GM12878 (cell line): ENCODE data around the gene DHCR7. TPM values are rescaled to one million over a fixed set of nuclear protein-coding genes. Genes with fewer than 3 reads are reported as not detected.

Experiments used
- ATAC-seq: fragments of 200-7000 bp; cut with Tn5 transposase; 3 replicates; pipeline ENCODE4 v1.9.1; 2020; ENCODE audit warnings: mild to moderate bottlenecking, moderate library complexity
- BruUV-seq: library from RNA; stranded (reverse); fragments of 400-500 nt; replicated peaks from 2 replicates; lab custom pipeline; 2021; lab: Mats Ljungman, UMichigan
- CTCF ChIA-PET: fragments of 300-600 bp; sonication (Branson Sonifier 250); formaldehyde crosslinking; extraction: SDS; loops from one replicate; lab custom pipeline; 2021; ENCODE audit warnings: inconsistent platforms; lab: Yijun Ruan, JAX
- POLR2A ChIA-PET: fragments of 350-600 bp; formaldehyde crosslinking; extraction: SDS; loops from one replicate; lab custom pipeline; 2021; ENCODE audit warnings: inconsistent platforms; lab: Charles Lee
- RAD21 ChIA-PET: fragments of 300-600 bp; sonication (Branson Sonifier 250); formaldehyde crosslinking; loops from one replicate; lab custom pipeline; 2023; ENCODE audit warnings: antibody characterized with exemption; ENCODE audit not compliant: unreplicated experiment; lab: Charles Lee
- SMC1A ChIA-PET: fragments of 300-600 bp; sonication (Branson Sonifier 250); formaldehyde crosslinking; loops from one replicate; lab custom pipeline; 2023; ENCODE audit not compliant: unreplicated experiment, uncharacterized antibody; lab: Charles Lee
- DNase-seq: peaks from one replicate; pipeline ENCODE4 v3.0.0-alpha.2; 2011; ENCODE audit warnings: low read depth, low spot score
- FAIRE-seq: peaks from 3 replicates; lab custom pipeline; 2011; peaks lifted over from hg19 to GRCh38; lab: Jason Lieb, UNC
- H2AFZ ChIP-seq: 2 replicates; pipeline ENCODE4 v1.6.0; 2011; ENCODE audit warnings: low read depth, low read length, control low read depth; ENCODE audit not compliant: control insufficient read depth
- H3K27ac ChIP-seq: 2 replicates; pipeline ENCODE4 v1.5.1; 2011; ENCODE audit warnings: control low read depth; ENCODE audit not compliant: control insufficient read depth, insufficient read depth
- H3K27me3 ChIP-seq, 2 experiments: replicated peaks in 1 of 2; 2 replicates each; pipeline versions ENCODE4 v1.6.0 to v1.6.1; 2011; ENCODE audit warnings: low read length in 1 of 2; ENCODE audit not compliant: control insufficient read depth in 2 of 2, insufficient read depth in 2 of 2
- H3K36me3 ChIP-seq, 2 experiments: 2 replicates each; pipeline ENCODE4 v1.5.1; 2011; ENCODE audit warnings: low read length in 1 of 2; ENCODE audit not compliant: control insufficient read depth in 2 of 2, insufficient read depth in 2 of 2
- H3K4me1 ChIP-seq: 2 replicates; pipeline ENCODE4 v1.6.1; 2011; ENCODE audit warnings: mild to moderate bottlenecking, low read length, moderate library complexity, mixed read lengths; ENCODE audit not compliant: control insufficient read depth, insufficient read depth
- H3K4me2 ChIP-seq: 2 replicates; pipeline ENCODE4 v1.6.0; 2011; ENCODE audit warnings: control low read depth; ENCODE audit not compliant: control insufficient read depth, insufficient read depth
- H3K4me3 ChIP-seq: fragments of 200-600 bp; sonication (generic); 2 replicates; pipeline ENCODE4 v1.5.1; 2016
- H3K79me2 ChIP-seq: 2 replicates; pipeline ENCODE4 v1.6.0; 2011; ENCODE audit warnings: low read length; ENCODE audit not compliant: control insufficient read depth, insufficient read depth
- H3K9ac ChIP-seq: 2 replicates; pipeline ENCODE4 v1.8.0; 2011; ENCODE audit warnings: low read length, control low read depth, mixed read lengths; ENCODE audit not compliant: control insufficient read depth, insufficient read depth
- H3K9me3 ChIP-seq: replicated peaks from 3 replicates; pipeline ENCODE4 v1.5.1; 2011; ENCODE audit warnings: mild to moderate bottlenecking, low read length; ENCODE audit not compliant: control insufficient read depth, insufficient read depth
- H4K20me1 ChIP-seq: 2 replicates; pipeline ENCODE4 v1.6.0; 2011; ENCODE audit not compliant: control insufficient read depth, insufficient read depth
- ASH2L ChIP-seq: fragments of 300-600, 200-600 bp; sonication (generic); IDR thresholded peaks from 2 replicates; pipeline ENCODE4 v1.6.1; 2017; ENCODE audit warnings: low read depth, mild to moderate bottlenecking, borderline replicate concordance
- BCL11A ChIP-seq: IDR thresholded peaks from 2 replicates; pipeline ENCODE4 v1.6.1; 2011; ENCODE audit warnings: low read depth, low read length
- EED ChIP-seq: sonication (generic); IDR thresholded peaks from 2 replicates; pipeline ENCODE4 v1.6.1; 2016; ENCODE audit warnings: antibody characterized with exemption, low read depth
- ETV6 ChIP-seq, 2 experiments: fragments of 450-650 bp in 1 of 2; IDR thresholded peaks in 1 of 2; conservative IDR thresholded peaks in 1 of 2; 2 replicates each; pipeline ENCODE4 v1.6.1; 2014; ENCODE audit warnings: antibody characterized with exemption in 1 of 2, borderline replicate concordance in 1 of 2, low read depth in 1 of 2, mild to moderate bottlenecking in 1 of 2, moderate library complexity in 1 of 2
- EZH2 ChIP-seq: IDR thresholded peaks from 2 replicates; pipeline ENCODE4 v1.6.1; 2012; ENCODE audit warnings: low read depth, mild to moderate bottlenecking, control low read depth, inconsistent platforms, low read length, borderline replicate concordance; ENCODE audit not compliant: control insufficient read depth
- IRF5 ChIP-seq: fragments of 450-650 bp; IDR thresholded peaks from 2 replicates; pipeline ENCODE4 v1.6.1; 2017; ENCODE audit warnings: borderline replicate concordance
- KLF5 ChIP-seq: fragments of 450-650 bp; IDR thresholded peaks from 2 replicates; pipeline ENCODE4 v1.6.1; 2014; ENCODE audit warnings: mild to moderate bottlenecking; ENCODE audit not compliant: partially characterized antibody
- MTA2 ChIP-seq: fragments of 450-650 bp; IDR thresholded peaks from 2 replicates; pipeline ENCODE4 v1.6.1; 2016; ENCODE audit warnings: low read depth, mild to moderate bottlenecking, moderate library complexity
- RELA ChIP-seq: fragments of 450-650 bp; IDR thresholded peaks from 2 replicates; pipeline ENCODE4 v1.8.0; 2014; ENCODE audit warnings: borderline replicate concordance; ENCODE audit not compliant: partially characterized antibody
- SMAD1 ChIP-seq: fragments of 450-650 bp; IDR thresholded peaks from 2 replicates; pipeline ENCODE4 v1.6.1; 2018; ENCODE audit warnings: mild to moderate bottlenecking, low read depth; ENCODE audit not compliant: partially characterized antibody
- SMAD5 ChIP-seq: IDR thresholded peaks from 2 replicates; pipeline ENCODE4 v1.6.1; 2016; ENCODE audit warnings: antibody characterized with exemption, low read depth
- YY1 ChIP-seq: IDR thresholded peaks from 2 replicates; pipeline ENCODE4 v1.6.1; 2011; ENCODE audit warnings: low read depth, mild to moderate bottlenecking, low read length
- ZNF274 ChIP-seq: IDR thresholded peaks from one replicate; pipeline ENCODE4 v1.8.0; 2011; ENCODE audit not compliant: insufficient read length, insufficient read depth
- ZZZ3 ChIP-seq: IDR thresholded peaks from 2 replicates; pipeline ENCODE4 v1.6.1; 2011; ENCODE audit warnings: low read depth; ENCODE audit not compliant: control insufficient read depth, insufficient read length
- WGBS: methylation state at CpG from one replicate; pipeline ENCODE4 v1.1.6; 2016; ENCODE audit warnings: low lambda C conversion rate; ENCODE audit not compliant: insufficient replicate concordance, insufficient coverage; ENCODE audit errors: missing lambda C conversion rate; 5-methylcytosine and 5-hydroxymethylcytosine counted together
- in situ Hi-C: fragments of 300-500 bp; cut with MboI; formaldehyde crosslinking; loops from 9 replicates; pipeline ENCODE4 v1.14.3; 2018; ENCODE audit warnings: mixed read lengths
- intact Hi-C: fragments of 100-400 bp; cut with micrococcal nuclease; formaldehyde crosslinking; loops from one replicate; pipeline ENCODE4 v1.14.2; 2022; ENCODE audit not compliant: unreplicated experiment
- polyA plus RNA-seq, 11 experiments: library from polyadenylated mRNA; depleted of rRNA in 4 of 11; unstranded in 6 of 11; stranded (reverse) in 5 of 11; fragments of >200 nt; fragmentation: Nextera tagmentation in 4 of 11; fragmentation: Illumina TruSeq in 1 of 11; extraction: Ambion mirVana in 4 of 11; extraction: Trizol in 1 of 11; gene quantifications; 1 replicate in 1 of 11; 2 replicates in 10 of 11; pipeline versions ENCODE4 v1.2.1 to v1.2.3, GENCODE V29; 2011 to 2016; ENCODE audit warnings: inconsistent platforms in 2 of 11, missing spikeins in 2 of 11, low read depth in 1 of 11
- total RNA-seq, 4 experiments: library from RNA; depleted of rRNA in 3 of 4; stranded (reverse); fragments of >200 nt in 3 of 4; fragmentation: Illumina TruSeq in 1 of 4; extraction: Trizol in 1 of 4; gene quantifications; 2 replicates each; pipeline versions ENCODE4 v1.2.1 to v1.2.3, GENCODE V29; 2013 to 2021
- TF ChIP-seq, protein P1 (sequence below): IDR thresholded peaks from 2 replicates; pipeline ENCODE4 v1.6.1; 2012; ENCODE audit warnings: low read length, inconsistent platforms
- TF ChIP-seq, protein P2 (sequence below): IDR thresholded peaks from 2 replicates; pipeline ENCODE4 v1.6.1; 2011; ENCODE audit warnings: borderline replicate concordance, low read depth, mild to moderate bottlenecking, moderate library complexity, mixed read lengths, low read length; ENCODE audit not compliant: insufficient read depth; ENCODE audit errors: extremely low read length
- TF ChIP-seq, protein P3 (sequence below): fragments of 450-650 bp; IDR thresholded peaks from 2 replicates; pipeline ENCODE4 v1.6.1; 2018; ENCODE audit warnings: mild to moderate bottlenecking, low read depth, moderate library complexity; ENCODE audit not compliant: partially characterized antibody

Gene DHCR7
- total and polyA plus RNA-seq, 10 of the 15 experiments (the other 5 are each of a cell fraction or from before 2014, with no cell fraction given): 4.2 to 115 (median 57.8) TPM

DNA sequence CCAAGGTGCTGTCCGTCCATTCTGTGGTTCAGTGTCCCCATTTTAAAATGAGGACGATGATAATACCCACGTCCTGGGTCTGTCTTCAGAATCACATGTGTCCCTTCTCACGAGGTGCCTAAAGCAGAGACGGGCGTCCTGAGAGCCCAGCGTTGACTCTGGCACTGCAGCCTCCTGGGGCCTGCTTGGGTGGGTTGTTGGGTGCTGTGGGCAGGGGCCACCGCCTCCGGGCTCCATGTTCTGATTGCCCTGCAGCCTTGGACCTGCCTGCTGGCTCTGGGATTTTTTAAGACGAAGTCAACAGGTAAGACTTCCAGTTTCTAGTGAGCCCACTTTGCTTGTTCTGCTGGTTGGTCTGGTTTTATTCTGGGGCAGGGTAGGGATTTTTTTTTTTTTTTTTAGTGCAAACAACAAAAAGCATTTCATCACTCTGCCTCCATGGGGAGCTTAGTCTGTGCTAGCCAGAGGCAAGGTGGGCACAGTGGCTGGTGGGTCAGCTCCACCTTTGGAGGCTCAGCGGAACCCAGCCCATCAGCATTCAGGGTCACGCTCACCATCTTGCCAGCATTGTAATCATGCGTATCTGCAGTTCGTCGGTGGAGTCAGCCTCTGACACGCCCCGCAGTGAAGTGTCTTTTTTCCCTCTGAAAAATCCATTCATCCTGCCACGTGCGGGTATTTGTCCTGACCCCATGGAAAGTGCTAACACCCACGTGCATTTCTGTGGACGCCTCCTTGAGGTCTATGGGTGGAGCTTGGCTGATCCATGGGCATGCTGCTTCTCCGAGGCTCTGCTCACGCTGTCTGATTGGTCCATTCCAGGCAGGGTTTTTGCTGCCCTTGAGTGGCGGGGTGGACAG, 33.1 kb upstream of the DHCR7 start:
- no peak overlapping the region for H3K4me3 ChIP-seq
- no peaks in the 10 kb centered on the region for H3K9me3 ChIP-seq
- no peak overlapping the region for H3K4me2 ChIP-seq
- SMC1A ChIA-PET: no interaction called here
- H4K20me1 ChIP-seq: no peaks in the 10 kb centered on the region
- no peaks in the 10 kb centered on the region for H3K27me3 ChIP-seq
- H3K27ac ChIP-seq: no peak overlapping the region
- no peaks in the 10 kb centered on the region for H3K4me1 ChIP-seq
- WGBS: 94% methylated on average over 24 of the region's 24 CpGs
- DNase-seq (no peak), FAIRE-seq (no peak), ATAC-seq (no peak)
- peaks cover 29 to 45% of the 10 kb centered on the region in 2 experiments for H3K36me3 ChIP-seq
- H3K79me2 ChIP-seq: no peaks in the 10 kb centered on the region
- BruUV-seq: no TSS peak
- H2AFZ ChIP-seq: no peak overlapping the region
- no peak for TF ChIP-seq RELA
- no peak for TF ChIP-seq SMAD1
- TF ChIP-seq, protein P1, sequence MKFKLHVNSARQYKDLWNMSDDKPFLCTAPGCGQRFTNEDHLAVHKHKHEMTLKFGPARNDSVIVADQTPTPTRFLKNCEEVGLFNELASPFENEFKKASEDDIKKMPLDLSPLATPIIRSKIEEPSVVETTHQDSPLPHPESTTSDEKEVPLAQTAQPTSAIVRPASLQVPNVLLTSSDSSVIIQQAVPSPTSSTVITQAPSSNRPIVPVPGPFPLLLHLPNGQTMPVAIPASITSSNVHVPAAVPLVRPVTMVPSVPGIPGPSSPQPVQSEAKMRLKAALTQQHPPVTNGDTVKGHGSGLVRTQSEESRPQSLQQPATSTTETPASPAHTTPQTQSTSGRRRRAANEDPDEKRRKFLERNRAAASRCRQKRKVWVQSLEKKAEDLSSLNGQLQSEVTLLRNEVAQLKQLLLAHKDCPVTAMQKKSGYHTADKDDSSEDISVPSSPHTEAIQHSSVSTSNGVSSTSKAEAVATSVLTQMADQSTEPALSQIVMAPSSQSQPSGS: no peak
- TF ChIP-seq SMAD5: no peak
- no peak for TF ChIP-seq MTA2
- no peak for TF ChIP-seq EED
- TF ChIP-seq, protein P2, sequence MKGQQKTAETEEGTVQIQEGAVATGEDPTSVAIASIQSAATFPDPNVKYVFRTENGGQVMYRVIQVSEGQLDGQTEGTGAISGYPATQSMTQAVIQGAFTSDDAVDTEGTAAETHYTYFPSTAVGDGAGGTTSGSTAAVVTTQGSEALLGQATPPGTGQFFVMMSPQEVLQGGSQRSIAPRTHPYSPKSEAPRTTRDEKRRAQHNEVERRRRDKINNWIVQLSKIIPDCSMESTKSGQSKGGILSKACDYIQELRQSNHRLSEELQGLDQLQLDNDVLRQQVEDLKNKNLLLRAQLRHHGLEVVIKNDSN: no peak
- no peak for TF ChIP-seq IRF5
- no peak for TF ChIP-seq ZZZ3
- TF ChIP-seq EZH2: no peak
- TF ChIP-seq, protein P3, sequence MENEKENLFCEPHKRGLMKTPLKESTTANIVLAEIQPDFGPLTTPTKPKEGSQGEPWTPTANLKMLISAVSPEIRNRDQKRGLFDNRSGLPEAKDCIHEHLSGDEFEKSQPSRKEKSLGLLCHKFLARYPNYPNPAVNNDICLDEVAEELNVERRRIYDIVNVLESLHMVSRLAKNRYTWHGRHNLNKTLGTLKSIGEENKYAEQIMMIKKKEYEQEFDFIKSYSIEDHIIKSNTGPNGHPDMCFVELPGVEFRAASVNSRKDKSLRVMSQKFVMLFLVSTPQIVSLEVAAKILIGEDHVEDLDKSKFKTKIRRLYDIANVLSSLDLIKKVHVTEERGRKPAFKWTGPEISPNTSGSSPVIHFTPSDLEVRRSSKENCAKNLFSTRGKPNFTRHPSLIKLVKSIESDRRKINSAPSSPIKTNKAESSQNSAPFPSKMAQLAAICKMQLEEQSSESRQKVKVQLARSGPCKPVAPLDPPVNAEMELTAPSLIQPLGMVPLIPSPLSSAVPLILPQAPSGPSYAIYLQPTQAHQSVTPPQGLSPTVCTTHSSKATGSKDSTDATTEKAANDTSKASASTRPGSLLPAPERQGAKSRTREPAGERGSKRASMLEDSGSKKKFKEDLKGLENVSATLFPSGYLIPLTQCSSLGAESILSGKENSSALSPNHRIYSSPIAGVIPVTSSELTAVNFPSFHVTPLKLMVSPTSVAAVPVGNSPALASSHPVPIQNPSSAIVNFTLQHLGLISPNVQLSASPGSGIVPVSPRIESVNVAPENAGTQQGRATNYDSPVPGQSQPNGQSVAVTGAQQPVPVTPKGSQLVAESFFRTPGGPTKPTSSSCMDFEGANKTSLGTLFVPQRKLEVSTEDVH: no peak
- no peak for TF ChIP-seq ASH2L
- TF ChIP-seq KLF5: no peak
- no peak for TF ChIP-seq ETV6 (conservative IDR thresholded peaks at IDR 0.05 in 1 of 2, IDR thresholded peaks at IDR 0.05 in 1 of 2; ENCODE audit: borderline replicate concordance in 1 of 2, low read depth in 1 of 2)
- TF ChIP-seq BCL11A: no peak
- no peak for TF ChIP-seq ZNF274
- no peak for TF ChIP-seq YY1
- RAD21 ChIA-PET: no interaction called here
- CTCF ChIA-PET: no interaction called here
- POLR2A ChIA-PET: no interaction called here
- no peak overlapping the region for H3K9ac ChIP-seq
- intact Hi-C loops (no loop called here), in situ Hi-C loops (no loop called here)
